Panc1 (cell line): ENCODE results near the gene VCP. TPM values are rescaled to one million over a fixed set of nuclear protein-coding genes. Genes with fewer than 3 reads are reported as not detected.

ENCODE experiments used
- ATAC-seq: fragments of 200-7000 bp; cut with Tn5 transposase; 2 replicates; pipeline ENCODE4 v1.9.1; 2020; ENCODE audit warnings: mild to moderate bottlenecking, moderate library complexity
- BruUV-seq: library from RNA; stranded (reverse); fragments of 400-500 nt; replicated peaks from 2 replicates; lab custom pipeline; 2021; lab: Mats Ljungman, UMichigan
- CTCF ChIA-PET: fragments of 300-600 bp; sonication (Branson Sonifier 250); formaldehyde crosslinking; loops from one replicate; lab custom pipeline; 2022; ENCODE audit warnings: antibody characterized with exemption; lab: Charles Lee
- POLR2A ChIA-PET: fragments of 300-600 bp; sonication (Branson Sonifier 250); formaldehyde crosslinking; loops from one replicate; lab custom pipeline; 2022; ENCODE audit warnings: antibody characterized with exemption; lab: Charles Lee
- DNase-seq: peaks from one replicate; pipeline ENCODE4 v3.0.0-alpha.2; 2010; ENCODE audit warnings: low read depth, low spot score
- H3K27ac ChIP-seq: 2 replicates; pipeline ENCODE4 v1.5.1; 2011; ENCODE audit warnings: mild to moderate bottlenecking, low read length, inconsistent platforms
- H3K27me3 ChIP-seq: fragments of 200-500 bp; sonication (Bioruptor generic); 2 replicates; pipeline ENCODE4 v1.6.0; 2014; ENCODE audit warnings: low read length, inconsistent platforms; ENCODE audit not compliant: control insufficient read depth, insufficient read depth
- H3K36me3 ChIP-seq: fragments of 200-500 bp; sonication (Bioruptor generic); 2 replicates; pipeline ENCODE4 v1.5.1; 2014; ENCODE audit warnings: inconsistent platforms, mild to moderate bottlenecking, low read length, moderate library complexity; ENCODE audit not compliant: control insufficient read depth, insufficient read depth
- H3K4me1 ChIP-seq: 2 replicates; pipeline ENCODE4 v1.5.1; 2011; ENCODE audit warnings: inconsistent platforms, mild to moderate bottlenecking, low read length, moderate library complexity; ENCODE audit not compliant: control insufficient read depth, insufficient read depth
- H3K4me3 ChIP-seq, 2 experiments: 2 replicates each; pipeline ENCODE4 v1.5.1; 2011 to 2012; ENCODE audit warnings: low read depth in 2 of 2, low read length in 2 of 2, mild to moderate bottlenecking in 2 of 2, inconsistent platforms in 1 of 2, moderate library complexity in 1 of 2
- H3K9me3 ChIP-seq: fragments of 200-500 bp; sonication (Bioruptor generic); 2 replicates; pipeline ENCODE4 v1.5.1; 2014; ENCODE audit warnings: low read depth, mild to moderate bottlenecking, inconsistent platforms, low read length, moderate library complexity; ENCODE audit not compliant: control insufficient read depth, insufficient read depth
- CTCF ChIP-seq: fragments of 450-650 bp; IDR thresholded peaks from 2 replicates; pipeline ENCODE4 v1.5.1; 2017; ENCODE audit warnings: mild to moderate bottlenecking
- POLR2AphosphoS5 ChIP-seq: IDR thresholded peaks from 2 replicates; pipeline ENCODE4 v1.6.1; 2012; ENCODE audit warnings: mild to moderate bottlenecking, low read depth, low read length, moderate library complexity
- REST ChIP-seq, 2 experiments: IDR thresholded peaks; 2 replicates each; pipeline ENCODE4 v1.6.1; 2011 to 2012; ENCODE audit warnings: low read depth in 2 of 2, control low read depth in 1 of 2, low read length in 1 of 2, mild to moderate bottlenecking in 1 of 2, moderate library complexity in 1 of 2; ENCODE audit not compliant: insufficient read depth in 1 of 2
- SIN3A ChIP-seq: IDR thresholded peaks from 2 replicates; pipeline ENCODE4 v1.6.1; 2012; ENCODE audit warnings: low read depth, mild to moderate bottlenecking, low read length, moderate library complexity, borderline replicate concordance; ENCODE audit not compliant: insufficient read depth
- TCF7L2 ChIP-seq: IDR thresholded peaks from 2 replicates; pipeline ENCODE4 v1.6.1; 2011; ENCODE audit warnings: mild to moderate bottlenecking, low read depth, low read length, inconsistent platforms
- in situ Hi-C: cut with HindIII; loops from 2 replicates; pipeline ENCODE4 v1.10.0; 2016; ENCODE audit warnings: low sequenced_read_pairs, low pct_unique_long_range_greater_than_20kb
- intact Hi-C: fragments of 100-400 bp; cut with micrococcal nuclease; formaldehyde crosslinking; loops from one replicate; pipeline ENCODE4 v1.10.0; 2022; ENCODE audit not compliant: unreplicated experiment
- total RNA-seq: library from RNA; stranded (reverse); gene quantifications from one replicate; pipeline ENCODE4 v1.2.1, GENCODE V29; 2021; ENCODE audit not compliant: unreplicated experiment

The VCP gene
- total RNA-seq, 1 experiment from 2014 or later = 472 TPM

GRCh38 chr9:35076848-35077247 lies 4.4 kb upstream of the VCP start:
- CTCF ChIA-PET = no interaction called here
- Histone ChIP-seq H3K4me3 (no peak overlapping the region), H3K9me3 (no peaks in the 10 kb centered on the region), H3K36me3 (no peaks in the 10 kb centered on the region; the same call in 1 of the 2 replicates), H3K27me3 (no peaks in the 10 kb centered on the region), H3K27ac (no peak overlapping the region), H3K4me1 (peaks cover 11% of the 10 kb centered on the region)
- BruUV-seq = no TSS peak
- in situ Hi-C loops (no loop called here), intact Hi-C loops (no loop called here)
- TF ChIP-seq CTCF (no peak), TCF7L2 (no peak), SIN3A (no peak), REST (IDR thresholded peaks at IDR 0.05; ENCODE audit: insufficient read depth in 1 of 2, low read depth in 2 of 2, low read length in 1 of 2) (no peak), POLR2AphosphoS5 (no peak)
- POLR2A ChIA-PET = no interaction called here
- ATAC-seq (no peak), DNase-seq (no peak)

GRCh38 chr9:35075358-35075757 lies 2.9 kb upstream of the VCP start:
- no peaks in the 10 kb centered on the region for H3K27me3 ChIP-seq
- peaks cover 14% of the 10 kb centered on the region for H3K4me1 ChIP-seq
- BruUV-seq = no TSS peak
- no peak overlapping the region for H3K4me3 ChIP-seq
- H3K27ac ChIP-seq = no peak overlapping the region
- in situ Hi-C loops (no loop called here), intact Hi-C loops (no loop called here)
- H3K9me3 ChIP-seq = no peaks in the 10 kb centered on the region
- no peak for DNase-seq
- H3K36me3 ChIP-seq = no peaks in the 10 kb centered on the region; the same call in 1 of the 2 replicates
- TF ChIP-seq TCF7L2 (no peak), POLR2AphosphoS5 (no peak), REST (IDR thresholded peaks at IDR 0.05; ENCODE audit: insufficient read depth in 1 of 2, low read depth in 2 of 2, low read length in 1 of 2) (no peak), SIN3A (no peak), CTCF (no peak)
- ATAC-seq = no peak
- ChIA-PET POLR2A (no interaction called here), CTCF (no interaction called here)
